ENCODE measurements around the gene EXT2.

Gene EXT2

GRCh38 chr11:44180107-44180506 is 84.6 kb downstream of the EXT2 start:
- no peak overlapping the region for H3K4me3 ChIP-seq (ENCODE audit: low read depth, low read length)
- no peak for TF ChIP-seq CTCF (conservative IDR thresholded peaks at IDR 0.05; ENCODE audit: low read depth, low read length)
- DNase-seq (ENCODE audit: low read depth): no peak

- no peak for DNase-seq (ENCODE audit: low read depth)
- no peak for TF ChIP-seq CTCF (conservative IDR thresholded peaks at IDR 0.05; ENCODE audit: low read depth, low read length)
- H3K4me3 ChIP-seq (ENCODE audit: low read depth, low read length): no peak overlapping the region
Observed at GRCh38 chr11:44185522-44185921, 90.0 kb downstream of the EXT2 start.

GRCh38 chr11:44186321-44186930 is 90.9 kb downstream of the EXT2 start:
- no peak for DNase-seq (ENCODE audit: low read depth)
- no peak overlapping the region for H3K4me3 ChIP-seq (ENCODE audit: low read depth, low read length)
- TF ChIP-seq CTCF (conservative IDR thresholded peaks at IDR 0.05; ENCODE audit: low read depth, low read length): no peak

GRCh38 chr11:44188643-44189042 is 93.2 kb downstream of the EXT2 start:
- TF ChIP-seq CTCF (conservative IDR thresholded peaks at IDR 0.05; ENCODE audit: low read depth, low read length): no peak
- H3K4me3 ChIP-seq (ENCODE audit: low read depth, low read length): no peak overlapping the region
- DNase-seq (ENCODE audit: low read depth): no peak

- peak; percentile 50 for DNase-seq (ENCODE audit: low read depth)
- TF ChIP-seq CTCF (conservative IDR thresholded peaks at IDR 0.05; ENCODE audit: low read depth, low read length): no peak
- H3K4me3 ChIP-seq (ENCODE audit: low read depth, low read length): no peak overlapping the region
Observed at GRCh38 chr11:44189986-44190882, 94.8 kb downstream of the EXT2 start.

- peak; percentile 47 for DNase-seq (ENCODE audit: low read depth)
- TF ChIP-seq CTCF (conservative IDR thresholded peaks at IDR 0.05; ENCODE audit: low read depth, low read length): no peak
Observed at GRCh38 chr11:44190883-44191230, 95.4 kb downstream of the EXT2 start.

More at GRCh38 chr11:44190883-44191230, 95.4 kb downstream of the EXT2 start:
- no peak overlapping the region for H3K4me3 ChIP-seq (ENCODE audit: low read depth, low read length)

Measured in choroid plexus epithelial cell (primary cell).